ENCODE results near the gene FAM13A. TPM values are rescaled to one million over a fixed set of nuclear protein-coding genes. Genes with fewer than 3 reads are reported as not detected.
"Not testable (repeated sequence)": the region's sequence is repeated elsewhere in the genome, so short reads cannot be mapped to it uniquely, and the experiment has no call there.

FAM13A gene
- total RNA-seq, 1 donor from 2014 or later, result 4.5 TPM

DNA sequence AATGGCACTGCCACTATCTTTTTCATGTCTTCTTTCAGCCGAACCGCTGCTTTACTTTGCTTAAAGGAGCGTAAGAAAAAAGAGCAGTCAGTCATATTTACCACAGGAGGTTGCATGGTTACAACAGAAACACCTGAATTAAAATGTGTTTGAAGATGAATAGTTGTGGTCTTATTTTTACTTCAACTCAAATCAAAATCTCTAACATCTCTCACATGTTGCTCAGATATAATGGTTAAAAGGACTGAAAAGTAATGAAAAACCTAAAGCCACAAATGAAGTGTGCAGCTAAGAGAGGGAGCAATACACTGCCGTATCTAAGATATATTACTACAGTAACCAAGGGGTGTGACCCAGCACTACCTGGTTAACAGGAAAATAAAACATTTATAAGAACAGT is 27.4 kb downstream of the FAM13A start:
- intact Hi-C loops (cut with micrococcal nuclease), result no loop called here
- H3K9me3 Mint-ChIP-seq, result no peaks in the 10 kb centered on the region
- no peak overlapping the region for H3K4me3 Mint-ChIP-seq (ENCODE audit: low read depth)
- H3K4me1 Mint-ChIP-seq (ENCODE audit: low read depth), result no peaks in the 10 kb centered on the region
- H3K27me3 Mint-ChIP-seq (ENCODE audit: low read depth), result peaks cover 7% of the 10 kb centered on the region
- no peak for DNase-seq (ENCODE audit: low spot score)
- H3K36me3 Mint-ChIP-seq (ENCODE audit: low read depth), result no peaks in the 10 kb centered on the region
- H3K27ac Mint-ChIP-seq, result no peak overlapping the region

DNA sequence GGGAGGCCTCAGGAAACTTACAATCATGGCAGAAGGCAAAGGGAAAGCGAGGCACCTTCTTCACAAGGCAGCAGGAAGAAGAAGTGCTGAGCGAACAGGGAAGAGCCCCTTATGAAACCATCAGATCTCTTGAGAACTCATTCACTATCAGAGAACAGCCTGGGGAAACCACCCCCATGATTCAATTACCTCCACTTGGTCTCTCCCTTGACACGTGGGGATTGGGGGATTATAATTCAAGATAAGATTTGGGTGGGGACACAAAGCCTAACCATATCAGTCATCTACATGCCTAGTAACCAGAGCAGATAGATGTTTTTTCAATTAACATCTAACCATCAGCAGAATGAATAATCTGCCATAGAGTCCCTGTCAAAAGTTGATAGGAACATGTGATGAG is 30.4 kb downstream of the FAM13A start:
- intact Hi-C loops (cut with micrococcal nuclease), result no loop called here
- no peaks in the 10 kb centered on the region for H3K4me1 Mint-ChIP-seq (ENCODE audit: low read depth)
- no peaks in the 10 kb centered on the region for H3K9me3 Mint-ChIP-seq
- no peak for DNase-seq (ENCODE audit: low spot score)
- H3K36me3 Mint-ChIP-seq (ENCODE audit: low read depth), result no peaks in the 10 kb centered on the region
- no peak overlapping the region for H3K27ac Mint-ChIP-seq
- H3K4me3 Mint-ChIP-seq (ENCODE audit: low read depth), result no peak overlapping the region
- H3K27me3 Mint-ChIP-seq (ENCODE audit: low read depth), result peaks cover 7% of the 10 kb centered on the region

- DNase-seq (ENCODE audit: low spot score), result peak; percentile 14
- Mint-ChIP-seq H3K27ac (no peak overlapping the region), H3K4me1 (ENCODE audit: low read depth) (no peaks in the 10 kb centered on the region), H3K27me3 (ENCODE audit: low read depth) (peaks cover 2% of the 10 kb centered on the region), H3K9me3 (no peaks in the 10 kb centered on the region), H3K36me3 (ENCODE audit: low read depth) (no peaks in the 10 kb centered on the region), H3K4me3 (ENCODE audit: low read depth) (no peak overlapping the region)
- intact Hi-C loops (cut with micrococcal nuclease), result loop anchor here (1.0 to 5.0 kb wide), 4 partner anchors 86 to 807 kb away; no protein-coding TSS in a partner anchor
Measured at GRCh38 chr4:89024051-89024675, 32.8 kb downstream of the FAM13A start.

DNA sequence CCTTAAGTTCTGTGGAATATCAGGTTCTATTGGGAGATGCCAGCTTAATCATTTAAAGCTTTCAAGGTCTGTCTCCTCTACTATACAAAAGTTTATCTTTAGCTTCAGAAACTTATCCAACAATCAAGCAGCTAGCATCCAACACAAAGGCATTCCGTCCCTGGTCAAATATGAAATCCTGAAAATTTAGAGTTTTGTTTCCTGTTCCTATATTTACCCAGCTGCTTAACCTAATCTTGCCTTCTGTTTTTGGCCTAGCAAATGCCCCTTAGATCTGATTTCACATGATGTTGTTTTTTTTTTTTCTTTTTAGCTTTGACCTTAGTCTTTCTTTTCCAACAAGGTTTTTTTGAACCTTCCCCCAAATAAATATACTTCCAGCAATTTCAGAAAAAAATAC is 33.8 kb downstream of the FAM13A start:
- no peak overlapping the region for H3K27ac Mint-ChIP-seq
- intact Hi-C loops (cut with micrococcal nuclease), result loop anchor here (5.0 kb wide), 1 partner anchor 806 kb away; no protein-coding TSS in a partner anchor
- DNase-seq (ENCODE audit: low spot score), result no peak
- no peaks in the 10 kb centered on the region for H3K4me1 Mint-ChIP-seq (ENCODE audit: low read depth)
- H3K9me3 Mint-ChIP-seq, result no peaks in the 10 kb centered on the region
- no peak overlapping the region for H3K4me3 Mint-ChIP-seq (ENCODE audit: low read depth)
- no peaks in the 10 kb centered on the region for H3K36me3 Mint-ChIP-seq (ENCODE audit: low read depth)
- H3K27me3 Mint-ChIP-seq (ENCODE audit: low read depth), result peaks cover 2% of the 10 kb centered on the region

- Mint-ChIP-seq H3K27ac (no peak overlapping the region), H3K27me3 (ENCODE audit: low read depth) (peaks cover under 1% of the 10 kb centered on the region), H3K4me1 (ENCODE audit: low read depth) (no peaks in the 10 kb centered on the region), H3K9me3 (no peaks in the 10 kb centered on the region), H3K4me3 (ENCODE audit: low read depth) (no peak overlapping the region), H3K36me3 (ENCODE audit: low read depth) (no peaks in the 10 kb centered on the region)
- intact Hi-C loops (cut with micrococcal nuclease), result loop anchor here (5.0 kb wide), 1 partner anchor 805 kb away; no protein-coding TSS in a partner anchor
- DNase-seq (ENCODE audit: low spot score), result no peak
Measured at GRCh38 chr4:89022426-89023128, 34.4 kb downstream of the FAM13A start.

- no peak overlapping the region for H3K4me3 Mint-ChIP-seq (ENCODE audit: low read depth)
- H3K27me3 Mint-ChIP-seq (ENCODE audit: low read depth), result no peaks in the 10 kb centered on the region
- no peak overlapping the region for H3K27ac Mint-ChIP-seq
- H3K36me3 Mint-ChIP-seq (ENCODE audit: low read depth), result no peaks in the 10 kb centered on the region
- H3K9me3 Mint-ChIP-seq, result no peaks in the 10 kb centered on the region
- no peak for DNase-seq (ENCODE audit: low spot score)
- intact Hi-C loops (cut with micrococcal nuclease), result loop anchor here (5.0 kb wide), 1 partner anchor 804 kb away; no protein-coding TSS in a partner anchor
- H3K4me1 Mint-ChIP-seq (ENCODE audit: low read depth), result no peaks in the 10 kb centered on the region
Measured at GRCh38 chr4:89021684-89022083, 35.3 kb downstream of the FAM13A start.

DNA sequence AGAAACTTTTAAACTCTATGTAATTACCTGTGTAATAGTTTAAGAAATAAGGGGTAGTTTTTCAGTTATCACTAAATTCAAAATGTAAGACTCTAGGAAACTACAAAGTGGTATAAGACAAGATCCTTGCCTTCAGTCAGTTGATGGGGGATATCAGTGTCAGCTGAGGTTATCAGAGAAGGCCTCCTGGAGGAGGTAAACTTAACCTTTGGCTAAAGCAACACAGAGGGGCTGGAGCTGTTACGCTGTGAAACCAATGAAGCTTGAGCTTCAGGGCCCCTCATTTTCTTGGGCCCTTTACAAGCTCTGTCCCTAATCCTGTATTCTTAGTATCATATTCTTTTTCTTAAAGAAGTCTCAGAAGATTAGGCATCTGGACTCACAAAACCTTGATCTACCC is 35.9 kb downstream of the FAM13A start:
- Mint-ChIP-seq H3K36me3 (ENCODE audit: low read depth) (no peaks in the 10 kb centered on the region), H3K9me3 (no peaks in the 10 kb centered on the region), H3K4me1 (ENCODE audit: low read depth) (no peaks in the 10 kb centered on the region), H3K4me3 (ENCODE audit: low read depth) (no peak overlapping the region), H3K27ac (no peak overlapping the region), H3K27me3 (ENCODE audit: low read depth) (no peaks in the 10 kb centered on the region)
- intact Hi-C loops (cut with micrococcal nuclease), result loop anchor here (5.0 kb wide), 1 partner anchor 804 kb away; no protein-coding TSS in a partner anchor
- no peak for DNase-seq (ENCODE audit: low spot score)

DNA sequence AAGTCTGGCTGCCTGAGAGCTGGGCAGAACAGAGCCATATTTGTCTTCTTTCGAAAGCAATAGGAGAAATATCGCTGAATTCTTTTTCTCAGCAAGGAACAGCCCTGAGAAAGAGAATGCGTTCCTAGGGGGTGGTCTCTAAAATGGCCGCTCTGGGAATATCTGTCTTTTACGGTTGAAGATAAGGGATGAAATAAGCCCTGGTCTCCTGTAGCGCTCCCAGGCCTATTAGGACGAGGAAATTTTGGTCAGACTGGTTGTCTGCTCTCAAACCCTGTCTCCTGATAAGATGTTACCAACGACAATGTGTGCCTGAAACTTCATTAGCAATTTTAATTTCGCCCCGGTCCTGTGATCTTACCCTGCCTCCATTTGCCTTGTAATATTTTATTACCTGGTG is 42.1 kb downstream of the FAM13A start:
- intact Hi-C loops (cut with micrococcal nuclease); H3K36me3 Mint-ChIP-seq (ENCODE audit: low read depth); DNase-seq (ENCODE audit: low spot score); H3K27ac Mint-ChIP-seq; H3K4me1 Mint-ChIP-seq (ENCODE audit: low read depth); H3K27me3 Mint-ChIP-seq (ENCODE audit: low read depth); H3K4me3 Mint-ChIP-seq (ENCODE audit: low read depth): not testable (repeated sequence)
- H3K9me3 Mint-ChIP-seq, result peaks cover 13% of the 10 kb centered on the region

GRCh38 chr4:89009761-89010369 is 47.1 kb downstream of the FAM13A start:
- Mint-ChIP-seq H3K27ac (no peak overlapping the region), H3K36me3 (ENCODE audit: low read depth) (no peaks in the 10 kb centered on the region), H3K4me3 (ENCODE audit: low read depth) (no peak overlapping the region), H3K4me1 (ENCODE audit: low read depth) (no peaks in the 10 kb centered on the region), H3K9me3 (peaks cover 9% of the 10 kb centered on the region), H3K27me3 (ENCODE audit: low read depth) (peaks cover 2% of the 10 kb centered on the region)
- DNase-seq (ENCODE audit: low spot score), result no peak
- intact Hi-C loops (cut with micrococcal nuclease), result no loop called here

DNA sequence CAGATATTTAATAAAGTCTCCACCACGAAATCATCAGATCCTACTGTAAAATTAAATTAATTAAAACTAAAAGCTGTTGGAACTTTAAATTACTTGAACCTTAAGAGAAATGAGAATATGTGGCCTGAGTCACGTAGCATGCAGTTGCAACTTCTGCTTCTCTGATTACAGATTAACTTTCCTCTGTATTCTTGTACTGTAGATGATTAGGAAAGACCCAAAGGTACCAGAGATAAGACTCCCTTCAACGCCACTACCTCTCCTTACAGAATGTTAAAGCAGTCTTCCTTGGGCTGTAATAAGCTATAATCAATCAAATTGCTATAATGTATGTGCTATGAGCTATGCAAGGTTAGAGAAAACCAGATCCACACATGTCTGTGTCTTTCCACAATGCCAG is 47.9 kb downstream of the FAM13A start:
- Mint-ChIP-seq H3K4me3 (ENCODE audit: low read depth) (no peak overlapping the region), H3K27me3 (ENCODE audit: low read depth) (peaks cover 2% of the 10 kb centered on the region), H3K4me1 (ENCODE audit: low read depth) (no peaks in the 10 kb centered on the region), H3K9me3 (peaks cover 3% of the 10 kb centered on the region), H3K27ac (no peak overlapping the region), H3K36me3 (ENCODE audit: low read depth) (no peaks in the 10 kb centered on the region)
- intact Hi-C loops (cut with micrococcal nuclease), result no loop called here
- no peak for DNase-seq (ENCODE audit: low spot score)

DNA sequence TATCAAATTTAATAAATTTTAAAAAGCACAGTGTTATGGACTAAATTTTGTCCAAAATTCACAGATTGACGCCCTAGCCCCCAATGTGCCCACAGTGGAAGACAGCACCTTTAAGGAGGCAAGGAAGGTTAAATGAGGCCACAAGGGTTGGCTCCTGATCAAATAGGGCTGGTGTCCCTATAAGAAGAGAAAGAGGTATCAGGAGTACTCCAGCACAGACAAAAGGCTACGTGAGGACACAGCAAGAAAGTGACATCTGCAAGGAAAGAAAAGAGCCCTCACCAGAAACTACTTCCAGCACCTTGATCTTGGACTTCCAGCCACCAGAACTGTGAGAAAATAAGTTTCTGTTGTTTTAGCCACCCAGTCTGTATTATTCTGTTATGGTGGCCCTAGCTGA is 48.8 kb downstream of the FAM13A start:
- intact Hi-C loops (cut with micrococcal nuclease), result no loop called here
- H3K27ac Mint-ChIP-seq, result no peak overlapping the region
- peaks cover 3% of the 10 kb centered on the region for H3K9me3 Mint-ChIP-seq
- no peaks in the 10 kb centered on the region for H3K36me3 Mint-ChIP-seq (ENCODE audit: low read depth)
- H3K4me1 Mint-ChIP-seq (ENCODE audit: low read depth), result no peaks in the 10 kb centered on the region
- H3K27me3 Mint-ChIP-seq (ENCODE audit: low read depth), result peaks cover 2% of the 10 kb centered on the region
- H3K4me3 Mint-ChIP-seq (ENCODE audit: low read depth), result no peak overlapping the region
- no peak for DNase-seq (ENCODE audit: low spot score)

- Mint-ChIP-seq H3K27ac (no peak overlapping the region), H3K27me3 (ENCODE audit: low read depth) (peaks cover 3% of the 10 kb centered on the region), H3K9me3 (peaks cover 3% of the 10 kb centered on the region), H3K4me3 (ENCODE audit: low read depth) (no peak overlapping the region), H3K36me3 (ENCODE audit: low read depth) (no peaks in the 10 kb centered on the region), H3K4me1 (ENCODE audit: low read depth) (no peaks in the 10 kb centered on the region)
- intact Hi-C loops (cut with micrococcal nuclease), result no loop called here
- no peak for DNase-seq (ENCODE audit: low spot score)
Measured at GRCh38 chr4:89007338-89007939, 49.5 kb downstream of the FAM13A start.

DNA sequence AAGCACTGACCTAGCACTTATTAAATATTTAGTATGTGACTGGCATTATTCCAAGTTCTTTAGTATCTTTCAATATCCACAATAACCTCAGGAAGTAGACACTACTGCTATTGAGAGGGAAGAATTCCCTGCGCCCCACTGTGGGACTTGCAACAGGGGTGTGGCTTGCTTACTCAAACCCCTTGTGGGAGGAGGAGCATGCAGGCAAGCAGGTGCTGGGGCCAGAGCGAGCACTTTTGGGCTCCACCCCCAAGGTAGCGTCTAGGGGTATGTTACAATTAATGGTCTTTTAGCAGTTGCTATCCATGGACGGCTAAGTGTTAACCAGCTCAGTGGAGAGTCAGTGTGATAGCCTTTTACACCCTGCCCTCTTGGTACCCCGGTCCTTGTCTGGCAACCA is 50.7 kb downstream of the FAM13A start:
- Mint-ChIP-seq H3K9me3 (peaks cover 3% of the 10 kb centered on the region), H3K4me1 (ENCODE audit: low read depth) (no peaks in the 10 kb centered on the region)
- DNase-seq (ENCODE audit: low spot score), result no peak

More for the DNA sequence above, 50.7 kb downstream of the FAM13A start:
- Mint-ChIP-seq H3K27ac (no peak overlapping the region), H3K27me3 (ENCODE audit: low read depth) (peaks cover 3% of the 10 kb centered on the region), H3K36me3 (ENCODE audit: low read depth) (no peaks in the 10 kb centered on the region), H3K4me3 (ENCODE audit: low read depth) (no peak overlapping the region)
- intact Hi-C loops (cut with micrococcal nuclease), result no loop called here

All from activated T-helper 2 cell treated with anti-CD3 and anti-CD28 coated beads, Interferon-gamma antibody, Interleukin-2, Interleukin-4, amounts not matched to agents 10 μg/mL and 5 μg/mL and 100 μg/mL, durations not matched to agents 14 hours and 24 hours and 36 hours (primary cell).